ENCODE measurements around the gene RRP1. TPM values are rescaled to one million over a fixed set of nuclear protein-coding genes. Genes with fewer than 3 reads are reported as not detected.

The RRP1 gene
- total RNA-seq, result 14.0 and 24.6 TPM in 2 replicates

GRCh38 chr21:43789276-43790009 lies at the start of gene RRP1:
Gene RRP1 (plus strand): TSS chr21:43789577. CDS start chr21:43789630, 53 bp downstream.

GRCh38 chr21:43775795-43776430 lies 13.5 kb upstream of the RRP1 start, which contains the start of gene CSTB:
Gene CSTB (minus strand): TSS chr21:43776308. CDS start chr21:43776269, 39 bp downstream.

Other genes starting within 250 kb of the RRP1 start
- 1.3 and 2.8 TPM in 2 replicates for gene HSF2BP, start 130.1 kb upstream of the RRP1 start, total RNA-seq
- gene RRP1B, start 130.0 kb upstream of the RRP1 start, total RNA-seq, result 13.9 and 23.4 TPM in 2 replicates
- 138 and 187 TPM in 2 replicates for gene PDXK, start 70.4 kb upstream of the RRP1 start, total RNA-seq
- gene CSTB, start 13.3 kb upstream of the RRP1 start, total RNA-seq, result 12.9 and 26.7 TPM in 2 replicates
- 88.6 and 122 TPM in 2 replicates for gene AGPAT3, start 75.6 kb downstream of the RRP1 start, total RNA-seq
- gene TRAPPC10, start 222.7 kb downstream of the RRP1 start, total RNA-seq, result 21.4 and 28.6 TPM in 2 replicates